Activated gamma-delta T cell treated with Interleukin-2 at 50 U/mL for 16 hours (primary cell): ENCODE measurements around the gene MED27.

ENCODE experiments used
- DNase-seq: peaks from one replicate; pipeline ENCODE4 v3.0.0-alpha.2; 2020

MED27 gene

GRCh38 chr9:131912671-131913070 lies 167.0 kb downstream of the MED27 start:
- no peak for DNase-seq

GRCh38 chr9:131912069-131912468 lies 167.6 kb downstream of the MED27 start:
- DNase-seq, result no peak

GRCh38 chr9:131910572-131910971 lies 169.1 kb downstream of the MED27 start:
- no peak for DNase-seq

GRCh38 chr9:131905144-131905543 lies 174.5 kb downstream of the MED27 start:
- no peak for DNase-seq

- no peak for DNase-seq
Observed at GRCh38 chr9:131899296-131900228, 180.1 kb downstream of the MED27 start.

GRCh38 chr9:131892902-131893500 lies 186.7 kb downstream of the MED27 start:
- DNase-seq, result no peak

GRCh38 chr9:131892162-131892707 lies 187.4 kb downstream of the MED27 start:
- no peak for DNase-seq

GRCh38 chr9:131891598-131891997 lies 188.1 kb downstream of the MED27 start:
- DNase-seq, result no peak

- DNase-seq, result no peak
Observed at GRCh38 chr9:131889437-131890251, 190.0 kb downstream of the MED27 start.

GRCh38 chr9:131888923-131889322 lies 190.7 kb downstream of the MED27 start:
- DNase-seq, result no peak

GRCh38 chr9:131887680-131888079 lies 192.0 kb downstream of the MED27 start:
- DNase-seq, result no peak

- no peak for DNase-seq
Observed at GRCh38 chr9:131886826-131887225, 192.8 kb downstream of the MED27 start.

- no peak for DNase-seq
Observed at GRCh38 chr9:131885144-131885609, 194.5 kb downstream of the MED27 start.

GRCh38 chr9:131884222-131884621 lies 195.4 kb downstream of the MED27 start:
- DNase-seq, result no peak

GRCh38 chr9:131880833-131881583 lies 198.7 kb downstream of the MED27 start:
- DNase-seq, result no peak

- no peak for DNase-seq
Observed at GRCh38 chr9:131879911-131880290, 199.8 kb downstream of the MED27 start.

GRCh38 chr9:131879181-131879910 lies 200.3 kb downstream of the MED27 start:
- no peak for DNase-seq

GRCh38 chr9:131876486-131876885 lies 203.2 kb downstream of the MED27 start:
- DNase-seq, result no peak

GRCh38 chr9:131875828-131876485 lies 203.7 kb downstream of the MED27 start:
- DNase-seq, result no peak

- DNase-seq, result no peak
Observed at GRCh38 chr9:131874916-131875670, 204.6 kb downstream of the MED27 start.
